A673 (cell line): ENCODE results near the gene PHEX.

Source experiments
- EZH2 ChIP-seq: fragments of 200-600 bp; sonication (generic); IDR thresholded peaks from 2 replicates; pipeline ENCODE4 v1.6.1; 2017; ENCODE audit warnings: borderline replicate concordance, low read depth, mild to moderate bottlenecking, mixed read lengths, antibody characterized with exemption, low read length; ENCODE audit not compliant: poor library complexity, severe bottlenecking
- TF ChIP-seq, protein P1 (sequence below): fragments of 300-800, 200-600 bp; sonication (generic); conservative IDR thresholded peaks from 2 replicates; pipeline ENCODE4 v1.5.1; 2017; ENCODE audit warnings: low read depth, mild to moderate bottlenecking, antibody characterized with exemption, low read length, moderate library complexity, mixed read lengths

GRCh38 chrX:22135171-22135711 is 103.1 kb downstream of the PHEX start:
- TF ChIP-seq, protein P1, sequence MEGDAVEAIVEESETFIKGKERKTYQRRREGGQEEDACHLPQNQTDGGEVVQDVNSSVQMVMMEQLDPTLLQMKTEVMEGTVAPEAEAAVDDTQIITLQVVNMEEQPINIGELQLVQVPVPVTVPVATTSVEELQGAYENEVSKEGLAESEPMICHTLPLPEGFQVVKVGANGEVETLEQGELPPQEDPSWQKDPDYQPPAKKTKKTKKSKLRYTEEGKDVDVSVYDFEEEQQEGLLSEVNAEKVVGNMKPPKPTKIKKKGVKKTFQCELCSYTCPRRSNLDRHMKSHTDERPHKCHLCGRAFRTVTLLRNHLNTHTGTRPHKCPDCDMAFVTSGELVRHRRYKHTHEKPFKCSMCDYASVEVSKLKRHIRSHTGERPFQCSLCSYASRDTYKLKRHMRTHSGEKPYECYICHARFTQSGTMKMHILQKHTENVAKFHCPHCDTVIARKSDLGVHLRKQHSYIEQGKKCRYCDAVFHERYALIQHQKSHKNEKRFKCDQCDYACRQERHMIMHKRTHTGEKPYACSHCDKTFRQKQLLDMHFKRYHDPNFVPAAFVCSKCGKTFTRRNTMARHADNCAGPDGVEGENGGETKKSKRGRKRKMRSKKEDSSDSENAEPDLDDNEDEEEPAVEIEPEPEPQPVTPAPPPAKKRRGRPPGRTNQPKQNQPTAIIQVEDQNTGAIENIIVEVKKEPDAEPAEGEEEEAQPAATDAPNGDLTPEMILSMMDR = no peak
- no peak for TF ChIP-seq EZH2
